Activated B cell treated with CpG ODN at 0.5 μM for 24 hours (primary cell): ENCODE results near the gene HSPA4. TPM values are rescaled to one million over a fixed set of nuclear protein-coding genes. Genes with fewer than 3 reads are reported as not detected.

ENCODE experiments used
- ATAC-seq: fragments of 200-7000 bp; cut with Tn5 transposase; one replicate; pipeline ENCODE4 v1.10.0; 2021; ENCODE audit warnings: low read depth, mild to moderate bottlenecking, moderate library complexity
- CTCF ChIA-PET: fragments of 350-600 bp; sonication (Branson Sonifier 250); formaldehyde crosslinking; loops from one replicate; lab custom pipeline; 2021; ENCODE audit warnings: antibody characterized with exemption; lab: Charles Lee
- POLR2A ChIA-PET: fragments of 350-600 bp; sonication (Branson Sonifier 250); formaldehyde crosslinking; loops from one replicate; lab custom pipeline; 2021; ENCODE audit warnings: antibody characterized with exemption; lab: Charles Lee
- DNase-seq: peaks from one replicate; pipeline ENCODE4 v3.0.0; 2022
- H3K27ac Mint-ChIP-seq: one replicate; pipeline ENCODE4 v1.8.0; 2020; ENCODE audit warnings: mixed read lengths
- H3K27me3 Mint-ChIP-seq: one replicate; pipeline ENCODE4 v1.8.0; 2021; ENCODE audit warnings: mixed read lengths
- H3K36me3 Mint-ChIP-seq: one replicate; pipeline ENCODE4 v1.8.0; 2021; ENCODE audit warnings: low read depth, mixed read lengths
- H3K4me1 Mint-ChIP-seq: one replicate; pipeline ENCODE4 v1.8.0; 2021; ENCODE audit warnings: mixed read lengths
- H3K4me3 Mint-ChIP-seq: one replicate; pipeline ENCODE4 v1.8.0; 2020; ENCODE audit warnings: mild to moderate bottlenecking, mixed read lengths
- H3K9me3 Mint-ChIP-seq: one replicate; pipeline ENCODE4 v1.8.0; 2020; ENCODE audit warnings: mixed read lengths
- CTCF ChIP-seq: fragments of 200-600 bp; IDR thresholded peaks from one replicate; pipeline ENCODE4 v1.8.0; 2022; ENCODE audit warnings: antibody characterized with exemption, mild to moderate bottlenecking
- intact Hi-C: fragments of 100-400 bp; cut with micrococcal nuclease; formaldehyde crosslinking; loops from one replicate; pipeline ENCODE4 v1.15.1; 2024
- total RNA-seq: library from RNA; stranded (reverse); gene quantifications from 2 replicates; pipeline ENCODE4 v1.2.3, GENCODE V29; 2022

Gene HSPA4
- total RNA-seq, 1 donor from 2014 or later, result 152 TPM

GRCh38 chr5:133113331-133114061, 61.7 kb downstream of the HSPA4 start:
- no peak for TF ChIP-seq CTCF
- H3K9me3 Mint-ChIP-seq, result no peaks in the 10 kb centered on the region
- no peak overlapping the region for H3K27ac Mint-ChIP-seq
- ATAC-seq, result no peak
- intact Hi-C loops, result loop anchor here (5.0 to 10.0 kb wide), 2 partner anchors 309 to 441 kb away; no protein-coding TSS in a partner anchor
- no peak overlapping the region for H3K4me3 Mint-ChIP-seq
- H3K27me3 Mint-ChIP-seq, result no peaks in the 10 kb centered on the region
- POLR2A ChIA-PET, result interaction anchor here (1.3 kb wide), 1 partner anchor 62 kb away, joined by 4 read pairs; the partner anchor contains the start of gene HSPA4
- H3K36me3 Mint-ChIP-seq, result no peaks in the 10 kb centered on the region
- CTCF ChIA-PET, result interaction anchor here (0.6 to 2.2 kb wide), 7 partner anchors 10 to 926 kb away, joined by 3 to 10 read pairs (median 4); no protein-coding TSS in a partner anchor
- no peak for DNase-seq
- peaks cover 24% of the 10 kb centered on the region for H3K4me1 Mint-ChIP-seq

- no peaks in the 10 kb centered on the region for H3K36me3 Mint-ChIP-seq
- no peaks in the 10 kb centered on the region for H3K9me3 Mint-ChIP-seq
- POLR2A ChIA-PET, result no interaction called here
- intact Hi-C loops, result loop anchor here (5.0 to 10.0 kb wide), 2 partner anchors 308 to 440 kb away; no protein-coding TSS in a partner anchor
- H3K4me1 Mint-ChIP-seq, result peaks cover 23% of the 10 kb centered on the region
- no peak overlapping the region for H3K4me3 Mint-ChIP-seq
- DNase-seq (no peak), ATAC-seq (no peak)
- H3K27ac Mint-ChIP-seq, result no peak overlapping the region
- H3K27me3 Mint-ChIP-seq, result no peaks in the 10 kb centered on the region
- CTCF ChIA-PET, result interaction anchor here (1.2 to 2.2 kb wide), 4 partner anchors 9 to 925 kb away, joined by 4 to 10 read pairs (median 4); no protein-coding TSS in a partner anchor
- no peak for TF ChIP-seq CTCF
Observed at GRCh38 chr5:133114166-133114932, 62.5 kb downstream of the HSPA4 start.

- no peaks in the 10 kb centered on the region for H3K9me3 Mint-ChIP-seq
- intact Hi-C loops, result loop anchor here (5.0 to 10.0 kb wide), 2 partner anchors 307 to 440 kb away; no protein-coding TSS in a partner anchor
- no peak overlapping the region for H3K4me3 Mint-ChIP-seq
- H3K36me3 Mint-ChIP-seq, result no peaks in the 10 kb centered on the region
- ChIA-PET CTCF (interaction anchor here (1.8 kb wide), 1 partner anchor 925 kb away, joined by 5 read pairs; no protein-coding TSS in a partner anchor), POLR2A (no interaction called here)
- ATAC-seq (no peak), DNase-seq (no peak)
- H3K27ac Mint-ChIP-seq, result no peak overlapping the region
- H3K4me1 Mint-ChIP-seq, result peaks cover 20% of the 10 kb centered on the region
- no peak for TF ChIP-seq CTCF
- H3K27me3 Mint-ChIP-seq, result no peaks in the 10 kb centered on the region
Observed at GRCh38 chr5:133114933-133115310, 63.1 kb downstream of the HSPA4 start.

- POLR2A ChIA-PET, result no interaction called here
- ATAC-seq (no peak), DNase-seq (no peak)
- peaks cover 9% of the 10 kb centered on the region for H3K4me1 Mint-ChIP-seq
- H3K36me3 Mint-ChIP-seq, result no peaks in the 10 kb centered on the region
- no peak overlapping the region for H3K27ac Mint-ChIP-seq
- intact Hi-C loops, result loop anchor here (10.0 kb wide), 1 partner anchor 438 kb away; no protein-coding TSS in a partner anchor
- no peaks in the 10 kb centered on the region for H3K9me3 Mint-ChIP-seq
- no peak overlapping the region for H3K4me3 Mint-ChIP-seq
- no peak for TF ChIP-seq CTCF
- CTCF ChIA-PET, result no interaction called here
- no peaks in the 10 kb centered on the region for H3K27me3 Mint-ChIP-seq
Observed at GRCh38 chr5:133116601-133117000, 64.8 kb downstream of the HSPA4 start.
